Colonic mucosa (tissue), 4 donors: Measurements from ENCODE around the gene POFUT1. TPM values are rescaled to one million over a fixed set of nuclear protein-coding genes. Genes with fewer than 3 reads are reported as not detected.

Experiments
- DNase-seq: peaks from one replicate; pipeline ENCODE4 v3.0.0-alpha.2; 2020
- H3K27ac ChIP-seq: fragments of 200-600 bp; one replicate; pipeline ENCODE4 v1.8.0; 2021
- H3K27me3 ChIP-seq: fragments of 200-600 bp; one replicate; pipeline ENCODE4 v1.8.0; 2021
- H3K36me3 ChIP-seq: fragments of 200-600 bp; one replicate; pipeline ENCODE4 v1.8.0; 2021
- H3K4me1 ChIP-seq: fragments of 200-600 bp; one replicate; pipeline ENCODE4 v1.8.0; 2021; ENCODE audit warnings: mild to moderate bottlenecking
- H3K4me3 ChIP-seq: fragments of 200-600 bp; one replicate; pipeline ENCODE4 v1.8.0; 2021
- H3K9ac ChIP-seq, 2 donors: one replicate each; pipeline ENCODE4 v1.7.0; 2013; ENCODE audit warnings: control low read depth in 2 of 2, low read depth in 2 of 2, low read length in 2 of 2
- H3K9me3 ChIP-seq: fragments of 200-600 bp; one replicate; pipeline ENCODE4 v1.8.0; 2021
- CTCF ChIP-seq: fragments of 200-600 bp; IDR thresholded peaks from one replicate; pipeline ENCODE4 v1.8.0; 2022; ENCODE audit warnings: antibody characterized with exemption, mild to moderate bottlenecking
- intact Hi-C: fragments of 100-400 bp; cut with DNase I; formaldehyde crosslinking; loops from one replicate; pipeline ENCODE4 v1.14.1; 2022
- total RNA-seq, 2 donors: library from RNA; stranded (reverse); fragmentation: NEBNext Ultra II Directional in 1 of 2; extraction: Animal tissue kit (Norgen Biotek cat#: 25700) in 1 of 2; gene quantifications; one replicate each; pipeline ENCODE4 v1.2.1, GENCODE V29; 2021
- donor health status: healthy.
- donor health status: DM: no; HTN: no; CAD: no.
- donor health status: DM: no; HTN: no; CAD: no.

POFUT1 gene
- total RNA-seq, 2 donors from 2014 or later: 26.9 to 36.3 TPM

GRCh38 chr20:32184961-32185603, 22.6 kb upstream of the POFUT1 start:
- Histone ChIP-seq H3K27ac (no peak overlapping the region), H3K36me3 (no peaks in the 10 kb centered on the region), H3K9ac (no peak overlapping the region), H3K4me3 (no peak overlapping the region), H3K27me3 (no peaks in the 10 kb centered on the region), H3K4me1 (peaks cover 7% of the 10 kb centered on the region), H3K9me3 (no peaks in the 10 kb centered on the region)
- DNase-seq: no peak
- intact Hi-C loops: no loop called here
- TF ChIP-seq CTCF: no peak

- no peak for DNase-seq
- Histone ChIP-seq H3K27me3 (no peaks in the 10 kb centered on the region), H3K9ac (no peak overlapping the region), H3K4me1 (peaks cover 7% of the 10 kb centered on the region), H3K9me3 (no peaks in the 10 kb centered on the region), H3K36me3 (no peaks in the 10 kb centered on the region), H3K4me3 (no peak overlapping the region), H3K27ac (no peak overlapping the region)
- TF ChIP-seq CTCF: no peak
- intact Hi-C loops: no loop called here
These were observed 21.2 kb upstream of the POFUT1 start for GRCh38 chr20:32186506-32186905.

GRCh38 chr20:32188376-32189122, 19.1 kb upstream of the POFUT1 start:
- H3K27me3 ChIP-seq: no peaks in the 10 kb centered on the region
- no peak overlapping the region for H3K27ac ChIP-seq
- intact Hi-C loops: no loop called here
- H3K9me3 ChIP-seq: no peaks in the 10 kb centered on the region
- H3K9ac ChIP-seq: no peak overlapping the region
- H3K4me1 ChIP-seq: peaks cover 7% of the 10 kb centered on the region
- no peak for DNase-seq
- TF ChIP-seq CTCF: no peak
- no peak overlapping the region for H3K4me3 ChIP-seq
- no peaks in the 10 kb centered on the region for H3K36me3 ChIP-seq

- intact Hi-C loops: no loop called here
- H3K4me1 ChIP-seq: peaks cover 7% of the 10 kb centered on the region
- no peaks in the 10 kb centered on the region for H3K36me3 ChIP-seq
- no peak for DNase-seq
- peak overlapping the region; percentile 73 to 86 for H3K9ac ChIP-seq
- peak overlapping the region; percentile 58 for H3K4me3 ChIP-seq
- no peaks in the 10 kb centered on the region for H3K27me3 ChIP-seq
- H3K9me3 ChIP-seq: no peaks in the 10 kb centered on the region
- no peak for TF ChIP-seq CTCF
- H3K27ac ChIP-seq: no peak overlapping the region
These were observed 18.6 kb upstream of the POFUT1 start for GRCh38 chr20:32189123-32189410.

GRCh38 chr20:32189691-32190615, 17.7 kb upstream of the POFUT1 start:
- Histone ChIP-seq H3K27ac (peak overlapping the region; percentile 50), H3K27me3 (no peaks in the 10 kb centered on the region), H3K36me3 (no peaks in the 10 kb centered on the region), H3K4me3 (peak overlapping the region; percentile 58), H3K9ac (peak overlapping the region; percentile 73 to 86), H3K4me1 (peaks cover 7% of the 10 kb centered on the region), H3K9me3 (no peaks in the 10 kb centered on the region)
- TF ChIP-seq CTCF: no peak
- intact Hi-C loops: no loop called here
- DNase-seq: peak; percentile 46
